BE2C (cell line): ENCODE results near the gene LENG9.

ENCODE experiments used
- DNase-seq: peaks from one replicate; pipeline ENCODE4 v3.0.0-alpha.2; 2020
- H3K27me3 ChIP-seq: fragments of 250-450 bp; sonication (Bioruptor Pico); 2 replicates; pipeline ENCODE4 v1.5.1; 2020; ENCODE audit warnings: mild to moderate bottlenecking
- H3K36me3 ChIP-seq: fragments of 250-450 bp; sonication (Bioruptor Pico); 2 replicates; pipeline ENCODE4 v1.5.1; 2020; ENCODE audit warnings: mild to moderate bottlenecking
- H3K4me1 ChIP-seq: fragments of 250-450 bp; sonication (Bioruptor Pico); 2 replicates; pipeline ENCODE4 v1.5.1; 2020
- H3K4me3 ChIP-seq: 2 replicates; pipeline ENCODE4 v1.5.1; 2011; ENCODE audit warnings: low read depth, low read length
- H3K9me3 ChIP-seq: fragments of 250-450 bp; sonication (Bioruptor Pico); 2 replicates; pipeline ENCODE4 v1.5.1; 2020
- CTCF ChIP-seq: IDR thresholded peaks from 2 replicates; pipeline ENCODE4 v1.5.1; 2012; ENCODE audit warnings: mild to moderate bottlenecking, low read depth, low read length

Gene LENG9

GRCh38 chr19:54429176-54429495 lies 34.4 kb downstream of the LENG9 start:
- H3K27me3 ChIP-seq: peaks cover 71% of the 10 kb centered on the region
- H3K4me3 ChIP-seq: no peak overlapping the region
- no peaks in the 10 kb centered on the region for H3K36me3 ChIP-seq
- no peaks in the 10 kb centered on the region; the same call in 1 of the 2 replicates for H3K4me1 ChIP-seq
- DNase-seq: no peak
- no peak for TF ChIP-seq CTCF
- no peaks in the 10 kb centered on the region; the same call in 1 of the 2 replicates for H3K9me3 ChIP-seq

GRCh38 chr19:54428323-54429175 lies 35.0 kb downstream of the LENG9 start:
- H3K36me3 ChIP-seq: no peaks in the 10 kb centered on the region
- H3K4me1 ChIP-seq: no peaks in the 10 kb centered on the region
- no peak overlapping the region for H3K4me3 ChIP-seq
- TF ChIP-seq CTCF: no peak
- H3K9me3 ChIP-seq: no peaks in the 10 kb centered on the region; the same call in 1 of the 2 replicates
- peaks cover 68% of the 10 kb centered on the region for H3K27me3 ChIP-seq
- no peak for DNase-seq

- no peaks in the 10 kb centered on the region for H3K36me3 ChIP-seq
- H3K4me3 ChIP-seq: no peak overlapping the region
- H3K4me1 ChIP-seq: no peaks in the 10 kb centered on the region
- H3K9me3 ChIP-seq: no peaks in the 10 kb centered on the region; the same call in 1 of the 2 replicates
- DNase-seq: no peak
- H3K27me3 ChIP-seq: peaks cover 63% of the 10 kb centered on the region
- no peak for TF ChIP-seq CTCF
Measured at GRCh38 chr19:54427586-54427985, 36.0 kb downstream of the LENG9 start.

- Histone ChIP-seq H3K9me3 (no peaks in the 10 kb centered on the region; the same call in 1 of the 2 replicates), H3K4me3 (no peak overlapping the region), H3K4me1 (no peaks in the 10 kb centered on the region), H3K27me3 (peaks cover 63% of the 10 kb centered on the region), H3K36me3 (no peaks in the 10 kb centered on the region)
- TF ChIP-seq CTCF: no peak
- DNase-seq: no peak
Measured at GRCh38 chr19:54426291-54426931, 37.2 kb downstream of the LENG9 start.

GRCh38 chr19:54425382-54425723 lies 38.2 kb downstream of the LENG9 start:
- DNase-seq: no peak
- TF ChIP-seq CTCF: no peak
- no peaks in the 10 kb centered on the region for H3K36me3 ChIP-seq
- peaks cover 69% of the 10 kb centered on the region for H3K27me3 ChIP-seq
- H3K9me3 ChIP-seq: no peaks in the 10 kb centered on the region; the same call in 1 of the 2 replicates
- H3K4me1 ChIP-seq: no peaks in the 10 kb centered on the region
- no peak overlapping the region for H3K4me3 ChIP-seq
